ENCODE results near the gene PIAS3.
"Not testable (repeated sequence)": the region's sequence is repeated elsewhere in the genome, so short reads cannot be mapped to it uniquely, and the experiment has no call there.

Gene PIAS3

GRCh38 chr1:145822779-145823331, 36.0 kb downstream of the PIAS3 start:
- not testable (repeated sequence) for DNase-seq

GRCh38 chr1:145818095-145818494, 40.8 kb downstream of the PIAS3 start:
- DNase-seq, result not testable (repeated sequence)

- not testable (repeated sequence) for DNase-seq
These were observed 45.7 kb downstream of the PIAS3 start for GRCh38 chr1:145812977-145813810.

GRCh38 chr1:145806844-145807243, 52.0 kb downstream of the PIAS3 start:
- DNase-seq, result no peak

GRCh38 chr1:145806408-145806807, 52.5 kb downstream of the PIAS3 start:
- no peak for DNase-seq

- DNase-seq, result no peak
These were observed 53.8 kb downstream of the PIAS3 start for GRCh38 chr1:145805057-145805456.

- no peak for DNase-seq
These were observed 54.4 kb downstream of the PIAS3 start for GRCh38 chr1:145804235-145805045.

GRCh38 chr1:145799806-145800205, 59.1 kb downstream of the PIAS3 start:
- DNase-seq, result no peak

Data from stimulated activated CD8-positive, alpha-beta memory T cell treated with anti-CD3 and anti-CD28 coated beads, Interleukin-4, amount 100 ng/mL, for 48 hours (primary cell).